ENCODE results near the gene AMER1.

Gene AMER1

DNA sequence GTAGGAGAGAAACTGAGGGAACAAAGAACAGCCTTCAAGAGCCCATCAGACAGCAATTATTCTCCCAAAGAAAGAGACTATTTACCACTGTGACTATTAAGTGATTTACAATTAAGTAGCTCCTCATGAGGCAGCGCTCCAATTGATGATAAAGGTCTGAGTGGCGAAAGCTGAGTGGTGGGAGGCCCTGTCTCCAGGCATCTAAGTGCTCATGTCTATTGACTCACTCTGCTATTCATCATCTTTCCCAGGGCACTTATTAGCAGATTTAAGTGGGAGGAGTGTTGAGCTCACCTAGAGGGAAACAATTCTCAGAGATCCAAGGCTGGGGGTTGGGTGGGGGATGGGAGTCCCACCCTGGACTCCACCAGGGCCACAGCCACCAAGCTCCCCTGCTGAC, 23.3 kb downstream of the AMER1 start:
- DNase-seq = no peak

DNA sequence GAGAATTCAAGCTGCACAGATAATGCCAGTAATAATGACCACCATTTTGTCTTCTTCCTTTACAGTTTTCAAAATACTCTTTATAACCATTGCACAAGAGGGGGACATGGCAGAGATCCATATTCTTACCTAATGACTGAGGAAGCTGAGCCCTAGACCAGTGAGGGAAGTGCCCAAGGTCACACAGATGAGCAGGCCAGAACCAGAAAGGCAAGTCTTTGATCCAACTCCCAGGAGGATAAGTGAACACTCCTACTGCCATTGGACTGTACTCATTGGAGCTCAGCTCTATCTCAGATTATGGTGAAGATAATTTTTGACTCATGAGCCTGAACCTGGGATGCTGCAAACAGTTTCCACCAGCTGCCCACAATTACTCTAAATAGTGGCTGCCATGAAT, 28.6 kb downstream of the AMER1 start:
- DNase-seq = no peak

DNA sequence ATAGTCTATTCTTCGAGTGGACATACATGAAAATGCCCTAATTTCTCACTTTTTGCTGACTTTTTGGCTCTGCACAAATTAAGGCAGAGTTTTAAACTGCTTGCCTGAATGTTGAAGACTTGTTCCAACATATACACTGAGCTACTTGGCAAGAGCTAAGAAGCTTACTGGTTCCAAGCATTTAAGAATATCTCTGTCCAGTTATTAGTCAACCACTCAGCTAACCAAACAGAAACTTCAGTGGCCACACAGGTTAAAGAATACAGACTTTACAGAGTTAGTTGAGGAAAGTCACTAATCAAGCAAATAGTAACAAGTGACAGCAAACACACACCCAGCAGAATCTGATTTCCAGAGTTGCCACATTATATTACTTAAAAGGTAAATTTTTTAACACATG, 35.5 kb downstream of the AMER1 start:
- no peak for DNase-seq

DNA sequence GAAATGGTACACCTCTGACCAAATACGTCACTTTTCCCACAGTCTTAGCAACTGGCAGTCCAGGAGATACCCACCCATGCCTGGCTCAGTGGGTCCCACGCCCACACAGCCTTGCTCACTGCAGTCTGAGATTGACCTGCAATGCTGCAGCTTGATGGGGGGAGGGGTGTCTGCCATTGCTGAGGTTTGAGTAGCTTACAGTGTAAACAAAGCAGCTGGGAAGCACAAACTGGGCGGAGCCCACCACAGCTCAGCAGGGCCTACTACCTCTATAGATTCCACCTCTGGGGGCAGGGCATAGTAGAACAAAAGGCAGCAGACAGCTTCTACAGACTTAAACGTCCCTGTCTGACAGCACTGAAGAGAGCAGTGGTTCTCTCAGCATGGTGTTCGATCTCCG, 52.7 kb downstream of the AMER1 start:
- DNase-seq = peak; percentile 66

DNA sequence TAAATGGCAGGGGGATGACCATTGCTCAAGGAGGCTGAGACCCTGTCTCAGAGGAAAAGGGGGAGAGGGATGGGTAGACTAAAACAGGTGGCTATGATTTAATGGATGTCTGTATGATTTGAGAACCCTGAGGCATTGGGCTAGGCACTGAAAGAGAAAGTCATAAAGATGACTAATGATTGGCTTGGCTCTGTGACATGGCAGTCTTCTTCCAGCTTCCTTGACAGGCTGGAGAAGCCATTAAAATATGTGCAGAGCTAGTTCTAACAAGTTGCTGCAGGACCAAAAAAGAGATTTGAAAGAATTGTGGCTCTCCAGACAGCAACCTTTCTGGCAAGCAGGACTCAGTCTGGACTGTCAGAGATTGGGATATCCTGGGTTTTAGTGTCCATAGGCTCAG, 53.6 kb downstream of the AMER1 start:
- DNase-seq = no peak

DNA sequence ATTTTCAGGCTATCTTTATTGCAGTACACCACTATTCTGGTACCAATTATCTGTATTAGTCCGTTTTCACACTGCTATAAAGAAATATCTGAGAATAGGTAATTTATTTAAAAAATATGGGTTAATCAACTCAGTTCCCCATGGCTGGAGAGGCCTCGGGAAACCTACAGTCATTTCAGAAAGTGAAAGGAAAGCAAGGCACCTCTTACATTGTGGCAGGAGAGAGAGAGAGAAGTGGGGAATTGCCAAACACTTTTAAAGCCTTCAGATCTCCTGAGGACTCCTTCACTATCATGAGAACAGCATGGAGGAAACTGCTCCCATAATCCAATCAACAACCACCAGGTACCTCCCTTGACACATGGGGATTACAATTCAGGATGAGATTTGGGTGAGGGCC, 54.7 kb downstream of the AMER1 start:
- DNase-seq = no peak

All from islet precursor cell (in vitro differentiated cells).